ENCODE measurements around the gene PFN3. TPM values are rescaled to one million over a fixed set of nuclear protein-coding genes. Genes with fewer than 3 reads are reported as not detected.

Gene PFN3
- total and polyA plus RNA-seq, 2 of the 4 experiments (the other 2 are of a cell fraction) = not detected

DNA sequence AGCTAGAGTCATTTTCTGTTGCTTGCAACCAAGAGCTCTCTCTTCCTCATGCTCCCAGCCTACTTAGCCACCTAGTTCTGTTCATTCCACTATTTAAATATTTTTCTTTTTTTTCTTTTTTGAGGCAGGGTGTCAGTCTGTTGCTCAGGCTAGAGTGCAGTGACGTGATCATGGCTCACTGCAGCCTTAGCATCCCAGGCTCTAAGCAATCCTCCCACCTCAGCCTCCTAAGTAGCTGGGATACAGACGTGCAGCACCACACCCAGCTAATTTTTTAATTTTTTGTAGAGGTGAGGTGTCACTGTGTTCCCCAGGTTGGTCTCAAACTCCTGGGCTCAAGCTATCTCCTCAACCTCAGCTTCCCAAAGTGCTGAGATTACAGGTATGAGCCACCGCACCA lies 14.0 kb upstream of the PFN3 start:
- no peak overlapping the region for H3K9ac ChIP-seq (ENCODE audit: low read depth, low read length)
- no peak overlapping the region for H3K18ac ChIP-seq (ENCODE audit: low read depth, low read length)
- WGBS, 2 experiments (ENCODE audit: extremely low coverage in 2 of 2, insufficient read length in 1 of 2) = no CpG with 5 or more reads among the region's 3 CpGs
- H3K56ac ChIP-seq (ENCODE audit: extremely low read depth, insufficient read depth, low read length) = no peak overlapping the region
- H3K14ac ChIP-seq (replicated peaks; ENCODE audit: low read depth, low read length) = no peak overlapping the region
- ChIA-PET CTCF (interaction anchor here (2.8 kb wide), 1 partner anchor 11 kb away, joined by 15 read pairs; no protein-coding TSS in a partner anchor), POLR2A (ENCODE audit: unreplicated experiment) (no interaction called here)
- H2BK15ac ChIP-seq (ENCODE audit: low read depth, low read length) = no peak overlapping the region
- no peaks in the 10 kb centered on the region for H3K79me1 ChIP-seq (ENCODE audit: low read depth in 1 of 2, low read length in 2 of 2)
- intact Hi-C loops (cut with micrococcal nuclease) (no loop called here), in situ Hi-C loops (cut with MboI; ENCODE audit: low sequenced_read_pairs) (no loop called here), dilution Hi-C loops (cut with HindIII; ENCODE audit: low sequenced_read_pairs, unreplicated experiment) (no loop called here)
- H3K4me3 ChIP-seq (ENCODE audit: insufficient read depth, low read depth, low read length) = no peak overlapping the region
- ATAC-seq (ENCODE audit: low read depth) = no peak
- H3K27ac ChIP-seq (ENCODE audit: insufficient read depth, low read length) = no peak overlapping the region
- no peak overlapping the region for H4K5ac ChIP-seq (ENCODE audit: low read depth, low read length)
- H3K23ac ChIP-seq (ENCODE audit: low read depth, low read length) = no peak overlapping the region
- H3K4me2 ChIP-seq (ENCODE audit: low read depth, low read length) = no peak overlapping the region
- no peak overlapping the region for H2AK9ac ChIP-seq (replicated peaks; ENCODE audit: low read depth, low read length, poor library complexity)
- DNase-seq = no peak
- H4K20me1 ChIP-seq (ENCODE audit: insufficient read depth, low read length) = no peaks in the 10 kb centered on the region
- no peak overlapping the region for H2AFZ ChIP-seq (replicated peaks; ENCODE audit: low read length, poor library complexity)
- no peak overlapping the region for H2AK5ac ChIP-seq (ENCODE audit: low read depth, low read length)
- no peaks in the 10 kb centered on the region for H3K9me3 ChIP-seq (ENCODE audit: control insufficient read depth, insufficient read depth, low read length)
- no peaks in the 10 kb centered on the region for H3K4me1 ChIP-seq (ENCODE audit: control insufficient read depth, insufficient read depth, low read length)
- H4K8ac ChIP-seq (ENCODE audit: low read depth in 2 of 2, low read length in 2 of 2) = no peak overlapping the region
- BruUV-seq (replicated peaks) = no TSS peak
- no peak overlapping the region for H2BK5ac ChIP-seq (ENCODE audit: low read depth, low read length, poor library complexity, severe bottlenecking)
- no peak overlapping the region for H2BK20ac ChIP-seq (ENCODE audit: low read depth, low read length)
- H3K36me3 ChIP-seq (ENCODE audit: control insufficient read depth, insufficient read depth, low read length) = no peaks in the 10 kb centered on the region
- H3K4ac ChIP-seq (ENCODE audit: low read depth, low read length) = no peak overlapping the region
- H2BK120ac ChIP-seq (ENCODE audit: low read depth, low read length) = no peak overlapping the region
- no peak overlapping the region for H4K91ac ChIP-seq (ENCODE audit: insufficient read depth, low read depth, low read length)
- H3K27me3 ChIP-seq (ENCODE audit: control insufficient read depth, insufficient read depth, low read length) = peaks cover 9% of the 10 kb centered on the region
- no peaks in the 10 kb centered on the region for H3K9me1 ChIP-seq (ENCODE audit: insufficient read depth, low read length)
- TF ChIP-seq MAFK (IDR thresholded peaks at IDR 0.05; ENCODE audit: low read depth, low read length) (no peak), SMC3 (IDR thresholded peaks at IDR 0.05; ENCODE audit: low read depth, low read length) (no peak), BHLHE40 (IDR thresholded peaks at IDR 0.05; ENCODE audit: low read depth, low read length) (no peak), POLR2A (IDR thresholded peaks at IDR 0.05; ENCODE audit: low read depth, low read length) (no peak), RFX5 (IDR thresholded peaks at IDR 0.05; ENCODE audit: low read depth, low read length) (no peak), FOS (IDR thresholded peaks at IDR 0.05; ENCODE audit: low read depth, low read length) (no peak), MAZ (IDR thresholded peaks at IDR 0.05; ENCODE audit: borderline replicate concordance, low read depth, low read length) (no peak), CEBPB (IDR thresholded peaks at IDR 0.05; ENCODE audit: low read depth, low read length) (no peak), CHD1 (IDR thresholded peaks at IDR 0.05; ENCODE audit: low read depth, low read length) (no peak), RAD21 (IDR thresholded peaks at IDR 0.05; ENCODE audit: low read length) (no peak), MXI1 (IDR thresholded peaks at IDR 0.05; ENCODE audit: borderline replicate concordance, low read depth, low read length) (no peak), NFE2L2 (IDR thresholded peaks at IDR 0.05; ENCODE audit: low read depth, low read length) (no peak), RCOR1 (IDR thresholded peaks at IDR 0.05; ENCODE audit: insufficient replicate concordance, low read length) (no peak)
- TF ChIP-seq, protein P1, sequence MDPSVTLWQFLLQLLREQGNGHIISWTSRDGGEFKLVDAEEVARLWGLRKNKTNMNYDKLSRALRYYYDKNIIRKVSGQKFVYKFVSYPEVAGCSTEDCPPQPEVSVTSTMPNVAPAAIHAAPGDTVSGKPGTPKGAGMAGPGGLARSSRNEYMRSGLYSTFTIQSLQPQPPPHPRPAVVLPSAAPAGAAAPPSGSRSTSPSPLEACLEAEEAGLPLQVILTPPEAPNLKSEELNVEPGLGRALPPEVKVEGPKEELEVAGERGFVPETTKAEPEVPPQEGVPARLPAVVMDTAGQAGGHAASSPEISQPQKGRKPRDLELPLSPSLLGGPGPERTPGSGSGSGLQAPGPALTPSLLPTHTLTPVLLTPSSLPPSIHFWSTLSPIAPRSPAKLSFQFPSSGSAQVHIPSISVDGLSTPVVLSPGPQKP (IDR thresholded peaks at IDR 0.05; ENCODE audit: borderline replicate concordance, low read depth, low read length) = no peak
- TF ChIP-seq, protein P2, sequence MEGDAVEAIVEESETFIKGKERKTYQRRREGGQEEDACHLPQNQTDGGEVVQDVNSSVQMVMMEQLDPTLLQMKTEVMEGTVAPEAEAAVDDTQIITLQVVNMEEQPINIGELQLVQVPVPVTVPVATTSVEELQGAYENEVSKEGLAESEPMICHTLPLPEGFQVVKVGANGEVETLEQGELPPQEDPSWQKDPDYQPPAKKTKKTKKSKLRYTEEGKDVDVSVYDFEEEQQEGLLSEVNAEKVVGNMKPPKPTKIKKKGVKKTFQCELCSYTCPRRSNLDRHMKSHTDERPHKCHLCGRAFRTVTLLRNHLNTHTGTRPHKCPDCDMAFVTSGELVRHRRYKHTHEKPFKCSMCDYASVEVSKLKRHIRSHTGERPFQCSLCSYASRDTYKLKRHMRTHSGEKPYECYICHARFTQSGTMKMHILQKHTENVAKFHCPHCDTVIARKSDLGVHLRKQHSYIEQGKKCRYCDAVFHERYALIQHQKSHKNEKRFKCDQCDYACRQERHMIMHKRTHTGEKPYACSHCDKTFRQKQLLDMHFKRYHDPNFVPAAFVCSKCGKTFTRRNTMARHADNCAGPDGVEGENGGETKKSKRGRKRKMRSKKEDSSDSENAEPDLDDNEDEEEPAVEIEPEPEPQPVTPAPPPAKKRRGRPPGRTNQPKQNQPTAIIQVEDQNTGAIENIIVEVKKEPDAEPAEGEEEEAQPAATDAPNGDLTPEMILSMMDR (conservative IDR thresholded peaks at IDR 0.05; ENCODE audit: low read depth, low read length) = no peak
- TF ChIP-seq, protein P3, sequence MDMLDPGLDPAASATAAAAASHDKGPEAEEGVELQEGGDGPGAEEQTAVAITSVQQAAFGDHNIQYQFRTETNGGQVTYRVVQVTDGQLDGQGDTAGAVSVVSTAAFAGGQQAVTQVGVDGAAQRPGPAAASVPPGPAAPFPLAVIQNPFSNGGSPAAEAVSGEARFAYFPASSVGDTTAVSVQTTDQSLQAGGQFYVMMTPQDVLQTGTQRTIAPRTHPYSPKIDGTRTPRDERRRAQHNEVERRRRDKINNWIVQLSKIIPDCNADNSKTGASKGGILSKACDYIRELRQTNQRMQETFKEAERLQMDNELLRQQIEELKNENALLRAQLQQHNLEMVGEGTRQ (IDR thresholded peaks at IDR 0.05; ENCODE audit: low read depth, low read length) = no peak

Data from IMR-90 (cell line).